Activated CD8-positive, alpha-beta memory T cell treated with anti-CD3 and anti-CD28 coated beads, Interleukin-2, amount 10 ng/mL, durations not matched to agents 7 days and 5 days (primary cell): ENCODE results near the gene TMEM255B. TPM values are rescaled to one million over a fixed set of nuclear protein-coding genes. Genes with fewer than 3 reads are reported as not detected.
"Not testable (repeated sequence)": the region's sequence is repeated elsewhere in the genome, so short reads cannot be mapped to it uniquely, and the experiment has no call there.

Experiments
- ATAC-seq: fragments of 150-1000 bp; cut with Tn5 transposase; one replicate; pipeline ENCODE4 v1.10.0; 2021; ENCODE audit warnings: moderate library complexity
- CTCF ChIA-PET: fragments of 350-600 bp; sonication (Branson Sonifier 250); formaldehyde crosslinking; loops from one replicate; lab custom pipeline; 2021; ENCODE audit warnings: antibody characterized with exemption; lab: Charles Lee
- DNase-seq: peaks from one replicate; pipeline ENCODE4 v3.0.0-alpha.2; 2020
- H3K27ac Mint-ChIP-seq: one replicate; pipeline ENCODE4 v1.8.0; 2021; ENCODE audit warnings: mild to moderate bottlenecking, mixed read lengths
- H3K27me3 Mint-ChIP-seq: one replicate; pipeline ENCODE4 v1.8.0; 2021; ENCODE audit warnings: mixed read lengths
- H3K36me3 Mint-ChIP-seq: one replicate; pipeline ENCODE4 v1.8.0; 2021; ENCODE audit warnings: mild to moderate bottlenecking, mixed read lengths
- H3K4me1 Mint-ChIP-seq: one replicate; pipeline ENCODE4 v1.8.0; 2021; ENCODE audit warnings: mixed read lengths
- H3K4me3 Mint-ChIP-seq: one replicate; pipeline ENCODE4 v1.8.0; 2021; ENCODE audit warnings: mild to moderate bottlenecking, moderate library complexity, mixed read lengths
- H3K9me3 Mint-ChIP-seq: one replicate; pipeline ENCODE4 v1.8.0; 2022; ENCODE audit warnings: low read depth, mixed read lengths
- total RNA-seq, 2 experiments: library from RNA; stranded (reverse); gene quantifications; one replicate each; pipeline ENCODE4 v1.2.3, GENCODE V29; 2021

TMEM255B gene
- total RNA-seq, 2 experiments from 2014 or later: 0.87 to 1.3 TPM

- Mint-ChIP-seq H3K36me3 (no peaks in the 10 kb centered on the region), H3K27me3 (peaks cover 26% of the 10 kb centered on the region), H3K4me3 (no peak overlapping the region), H3K27ac (no peak overlapping the region), H3K4me1 (peaks cover 18% of the 10 kb centered on the region), H3K9me3 (no peaks in the 10 kb centered on the region)
- DNase-seq: no peak
- CTCF ChIA-PET: no interaction called here
- ATAC-seq: no peak
These were observed 18.4 kb upstream of the TMEM255B start for GRCh38 chr13:113740661-113741060.

GRCh38 chr13:113741191-113741668 lies 17.8 kb upstream of the TMEM255B start:
- DNase-seq: no peak
- Mint-ChIP-seq H3K27me3 (peaks cover 26% of the 10 kb centered on the region), H3K4me3 (no peak overlapping the region)

GRCh38 chr13:113742000-113742441 lies 17.0 kb upstream of the TMEM255B start:
- H3K27me3 Mint-ChIP-seq: peaks cover 26% of the 10 kb centered on the region
- ATAC-seq: peak; percentile 71
- no peaks in the 10 kb centered on the region for H3K36me3 Mint-ChIP-seq
- no peak overlapping the region for H3K4me3 Mint-ChIP-seq
- DNase-seq: peak; percentile 50
- H3K27ac Mint-ChIP-seq: no peak overlapping the region
- H3K9me3 Mint-ChIP-seq: no peaks in the 10 kb centered on the region
- peaks cover 18% of the 10 kb centered on the region for H3K4me1 Mint-ChIP-seq
- CTCF ChIA-PET: interaction anchor here (1.3 kb wide), 1 partner anchor 79 kb away, joined by 3 read pairs; no protein-coding TSS in a partner anchor

More at GRCh38 chr13:113741191-113741668, 17.8 kb upstream of the TMEM255B start:
- Mint-ChIP-seq H3K4me1 (peaks cover 18% of the 10 kb centered on the region), H3K36me3 (no peaks in the 10 kb centered on the region), H3K27ac (no peak overlapping the region), H3K9me3 (no peaks in the 10 kb centered on the region)
- CTCF ChIA-PET: no interaction called here
- ATAC-seq: no peak

GRCh38 chr13:113742445-113743120 lies 16.4 kb upstream of the TMEM255B start:
- H3K9me3 Mint-ChIP-seq: no peaks in the 10 kb centered on the region
- H3K27me3 Mint-ChIP-seq: peaks cover 26% of the 10 kb centered on the region

GRCh38 chr13:113743366-113744195 lies 15.4 kb upstream of the TMEM255B start:
- no peaks in the 10 kb centered on the region for H3K36me3 Mint-ChIP-seq
- H3K4me1 Mint-ChIP-seq: peaks cover 18% of the 10 kb centered on the region
- ATAC-seq (no peak), DNase-seq (no peak)
- CTCF ChIA-PET: interaction anchor here (1.3 kb wide), 1 partner anchor 80 kb away, joined by 3 read pairs; no protein-coding TSS in a partner anchor
- H3K4me3 Mint-ChIP-seq: no peak overlapping the region
- H3K9me3 Mint-ChIP-seq: no peaks in the 10 kb centered on the region
- H3K27ac Mint-ChIP-seq: no peak overlapping the region
- peaks cover 26% of the 10 kb centered on the region for H3K27me3 Mint-ChIP-seq

More at GRCh38 chr13:113742445-113743120, 16.4 kb upstream of the TMEM255B start:
- Mint-ChIP-seq H3K27ac (no peak overlapping the region), H3K4me1 (peaks cover 18% of the 10 kb centered on the region), H3K4me3 (no peak overlapping the region), H3K36me3 (no peaks in the 10 kb centered on the region)
- ATAC-seq: no peak
- DNase-seq: no peak
- CTCF ChIA-PET: interaction anchor here (1.3 kb wide), 1 partner anchor 79 kb away, joined by 3 read pairs; no protein-coding TSS in a partner anchor

GRCh38 chr13:113744197-113745000 lies 14.6 kb upstream of the TMEM255B start:
- DNase-seq (no peak), ATAC-seq (no peak)
- CTCF ChIA-PET: no interaction called here
- Mint-ChIP-seq H3K9me3 (no peaks in the 10 kb centered on the region), H3K27ac (no peak overlapping the region), H3K27me3 (peaks cover 26% of the 10 kb centered on the region), H3K4me3 (no peak overlapping the region), H3K4me1 (peaks cover 18% of the 10 kb centered on the region), H3K36me3 (no peaks in the 10 kb centered on the region)

GRCh38 chr13:113745059-113745458 lies 14.0 kb upstream of the TMEM255B start:
- ATAC-seq (no peak), DNase-seq (no peak)
- Mint-ChIP-seq H3K9me3 (no peaks in the 10 kb centered on the region), H3K4me1 (peaks cover 18% of the 10 kb centered on the region), H3K36me3 (no peaks in the 10 kb centered on the region), H3K4me3 (no peak overlapping the region), H3K27me3 (peaks cover 19% of the 10 kb centered on the region), H3K27ac (no peak overlapping the region)
- CTCF ChIA-PET: no interaction called here

GRCh38 chr13:113745500-113746142 lies 13.4 kb upstream of the TMEM255B start:
- ATAC-seq, H3K36me3 Mint-ChIP-seq, H3K9me3 Mint-ChIP-seq, H3K4me3 Mint-ChIP-seq, CTCF ChIA-PET, DNase-seq, H3K27ac Mint-ChIP-seq: not testable (repeated sequence)
- Mint-ChIP-seq H3K27me3 (peaks cover 16% of the 10 kb centered on the region), H3K4me1 (peaks cover 18% of the 10 kb centered on the region)

GRCh38 chr13:113746143-113746525 lies 12.9 kb upstream of the TMEM255B start:
- H3K4me1 Mint-ChIP-seq: peaks cover 13% of the 10 kb centered on the region

GRCh38 chr13:113746671-113747070 lies 12.4 kb upstream of the TMEM255B start:
- Mint-ChIP-seq H3K27me3 (peaks cover 5% of the 10 kb centered on the region), H3K4me1 (peaks cover 8% of the 10 kb centered on the region), H3K36me3 (no peaks in the 10 kb centered on the region), H3K27ac (no peak overlapping the region), H3K9me3 (peaks cover 12% of the 10 kb centered on the region), H3K4me3 (no peak overlapping the region)
- CTCF ChIA-PET: no interaction called here
- DNase-seq (no peak), ATAC-seq (no peak)

More at GRCh38 chr13:113746143-113746525, 12.9 kb upstream of the TMEM255B start:
- H3K27ac Mint-ChIP-seq: no peak overlapping the region
- H3K9me3 Mint-ChIP-seq: peaks cover 10% of the 10 kb centered on the region
- CTCF ChIA-PET: no interaction called here
- H3K4me3 Mint-ChIP-seq: no peak overlapping the region
- peaks cover 11% of the 10 kb centered on the region for H3K27me3 Mint-ChIP-seq
- no peak for ATAC-seq
- H3K36me3 Mint-ChIP-seq: no peaks in the 10 kb centered on the region
- DNase-seq: no peak

GRCh38 chr13:113747291-113747833 lies 11.7 kb upstream of the TMEM255B start:
- Mint-ChIP-seq H3K9me3 (peaks cover 12% of the 10 kb centered on the region), H3K4me1 (peaks cover 2% of the 10 kb centered on the region), H3K36me3 (no peaks in the 10 kb centered on the region), H3K27ac (no peak overlapping the region), H3K4me3 (no peak overlapping the region), H3K27me3 (no peaks in the 10 kb centered on the region)
- ATAC-seq (no peak), DNase-seq (no peak)
- CTCF ChIA-PET: no interaction called here

GRCh38 chr13:113748101-113748861 lies 10.7 kb upstream of the TMEM255B start:
- Mint-ChIP-seq H3K9me3 (peaks cover 15% of the 10 kb centered on the region), H3K4me1 (no peaks in the 10 kb centered on the region), H3K4me3 (no peak overlapping the region), H3K27me3 (no peaks in the 10 kb centered on the region), H3K27ac (no peak overlapping the region), H3K36me3 (no peaks in the 10 kb centered on the region)
- ATAC-seq (no peak), DNase-seq (no peak)
- CTCF ChIA-PET: no interaction called here
